Sciatic nerve (tissue), 2 donors: ENCODE data around the gene SYT15. TPM values are rescaled to one million over a fixed set of nuclear protein-coding genes. Genes with fewer than 3 reads are reported as not detected.

Experiments used
- ATAC-seq: fragments of 200-7000 bp; cut with Tn5 transposase; one replicate; pipeline ENCODE4 v1.9.1; 2020; ENCODE audit warnings: mild to moderate bottlenecking, moderate library complexity
- DNase-seq: peaks from one replicate; pipeline ENCODE4 v3.0.0-alpha.2; 2020; ENCODE audit warnings: low spot score
- intact Hi-C: fragments of 100-400 bp; cut with DNase I; formaldehyde crosslinking; loops from one replicate; pipeline ENCODE4 v1.14.2; 2022
- total RNA-seq: library from RNA; stranded (reverse); fragmentation: NEBNext Ultra II Directional; extraction: Animal tissue kit (Norgen Biotek cat#: 25700); gene quantifications from one replicate; pipeline ENCODE4 v1.2.1, GENCODE V29; 2021
- donor health status: DM: no; HTN: no; CAD: no.
- donor health status: DM: no; HTN: no; CAD: no.

SYT15 gene
- total RNA-seq, 1 donor from 2014 or later, result 17.1 TPM

DNA sequence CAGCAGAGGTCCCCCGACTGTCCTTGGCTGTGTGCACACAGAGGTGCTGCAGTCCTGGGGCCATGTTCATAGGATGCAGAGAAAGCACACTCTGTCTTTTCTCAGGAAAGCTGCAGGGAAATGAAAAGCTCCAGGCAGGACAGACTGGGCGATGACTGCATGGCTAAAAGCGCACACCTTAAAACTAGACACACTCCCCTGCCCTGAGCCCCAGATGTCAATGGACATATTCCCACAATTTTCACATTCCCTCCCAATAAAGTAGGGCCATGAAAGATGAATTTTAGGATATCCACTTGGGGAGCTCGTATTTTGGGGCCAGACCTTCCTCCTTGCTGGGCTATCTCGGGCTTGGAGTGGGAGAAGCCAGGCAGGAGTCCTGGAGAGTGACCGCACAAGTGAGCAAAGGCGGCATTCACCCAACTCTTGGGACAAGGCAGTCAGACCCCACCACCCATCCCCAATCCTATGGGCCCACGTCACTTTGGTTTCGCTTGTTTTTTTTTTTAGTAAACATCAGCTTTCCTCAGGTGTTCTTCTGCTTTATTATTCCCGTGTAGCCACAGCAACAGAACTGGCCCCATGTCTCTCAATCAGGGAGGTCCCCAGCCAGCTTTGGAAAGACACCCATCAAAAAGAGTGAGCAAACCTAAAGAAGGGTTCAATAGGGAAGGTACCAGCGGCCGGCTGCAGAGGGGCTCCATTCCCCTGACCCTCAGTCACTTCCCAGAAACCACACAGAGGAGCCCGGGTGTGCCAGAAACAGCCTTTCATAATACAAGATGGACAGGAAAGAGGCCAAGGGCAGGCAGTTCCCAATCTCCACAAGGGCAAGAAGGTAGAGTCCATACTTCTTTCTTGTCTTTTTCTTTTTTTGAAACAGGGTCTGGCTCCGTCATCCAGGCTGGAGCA is 35.2 kb upstream of the SYT15 start:
- intact Hi-C loops, result no loop called here
- DNase-seq, result peak; percentile 56
- no peak for ATAC-seq

- peak; percentile 57 for DNase-seq
- no peak for ATAC-seq
- intact Hi-C loops, result no loop called here
Observed at GRCh38 chr10:46544989-46545791, 33.7 kb upstream of the SYT15 start.

DNA sequence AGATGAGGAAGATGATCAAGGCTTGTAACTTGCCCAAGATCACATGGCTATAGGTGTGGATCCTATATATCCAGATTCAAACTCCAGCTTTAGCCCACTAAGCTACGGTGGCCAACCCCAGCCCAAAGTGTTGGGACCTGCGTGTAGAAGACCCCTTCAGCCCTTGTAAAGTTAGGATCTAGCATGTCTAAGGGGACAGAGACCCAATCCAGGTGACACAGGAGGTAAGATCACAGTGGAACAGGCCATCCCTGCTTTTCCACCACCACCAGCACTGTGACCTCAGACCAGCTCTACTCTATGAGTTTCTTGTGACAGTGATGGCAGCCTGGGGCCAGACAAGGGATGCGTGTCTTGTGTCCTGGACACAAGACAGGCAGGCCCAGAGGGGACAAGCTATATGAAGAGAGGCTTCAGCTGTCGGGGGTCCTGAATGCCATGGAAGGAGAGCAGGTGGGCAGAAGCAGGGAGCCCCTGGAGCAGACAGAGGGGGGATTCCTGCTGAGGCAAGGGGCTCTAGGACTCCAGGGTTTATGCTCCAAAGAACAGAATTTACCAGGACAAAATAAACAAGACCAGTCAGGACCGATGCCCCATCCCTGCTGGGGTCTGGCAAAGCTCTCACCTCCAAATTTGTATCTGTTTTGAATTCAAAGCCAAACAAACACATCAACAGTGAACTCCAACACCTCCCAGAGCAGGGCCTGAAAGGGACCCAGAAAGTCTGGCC is 32.9 kb upstream of the SYT15 start:
- ATAC-seq (no peak), DNase-seq (peak; percentile 57)
- intact Hi-C loops, result no loop called here

DNA sequence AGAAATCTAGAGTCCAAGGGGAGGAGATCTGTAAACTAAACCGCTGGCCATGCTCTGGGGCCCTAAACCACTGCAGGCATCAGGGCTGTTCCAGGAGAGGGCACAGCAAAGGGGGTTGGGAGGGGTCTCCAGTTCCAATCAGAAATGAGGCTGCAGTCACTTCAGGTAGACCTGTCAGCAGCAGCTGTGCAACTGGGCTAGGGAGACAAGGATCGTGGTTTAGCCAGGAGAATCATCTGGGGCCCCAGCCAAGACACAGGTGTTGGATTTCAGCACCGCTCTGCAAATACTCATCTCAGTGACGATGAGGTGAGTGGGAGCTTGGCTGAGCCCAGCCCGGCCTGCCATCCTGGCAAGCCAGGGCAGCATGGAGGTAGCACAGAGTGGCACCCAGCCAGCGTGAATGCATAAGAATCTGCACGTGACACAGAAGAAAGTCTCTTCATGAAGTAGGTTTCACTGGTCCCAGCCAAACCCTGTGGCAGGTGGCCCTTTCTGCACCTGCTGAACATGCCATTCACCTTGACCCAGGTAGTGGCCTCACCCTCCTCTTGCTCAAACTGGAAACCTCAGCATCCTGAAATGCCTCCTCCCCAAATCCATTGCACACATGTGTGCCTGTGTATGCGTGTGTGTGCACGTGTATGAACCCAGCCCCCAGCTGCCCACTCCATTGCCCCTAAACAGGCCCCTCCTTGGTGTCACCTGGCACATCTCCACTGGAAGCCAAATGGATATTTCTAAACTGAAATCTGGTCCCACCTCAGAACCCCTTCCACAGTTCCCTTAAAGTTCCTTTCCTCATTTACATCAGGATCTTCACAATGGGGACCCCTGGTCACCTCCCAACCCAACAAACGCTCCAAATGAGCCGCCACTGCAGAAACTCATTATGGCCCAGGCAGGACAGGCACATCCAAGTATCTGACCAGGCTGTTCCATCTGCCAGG is 32.1 kb upstream of the SYT15 start:
- ATAC-seq, result no peak
- DNase-seq, result peak; percentile 61

DNA sequence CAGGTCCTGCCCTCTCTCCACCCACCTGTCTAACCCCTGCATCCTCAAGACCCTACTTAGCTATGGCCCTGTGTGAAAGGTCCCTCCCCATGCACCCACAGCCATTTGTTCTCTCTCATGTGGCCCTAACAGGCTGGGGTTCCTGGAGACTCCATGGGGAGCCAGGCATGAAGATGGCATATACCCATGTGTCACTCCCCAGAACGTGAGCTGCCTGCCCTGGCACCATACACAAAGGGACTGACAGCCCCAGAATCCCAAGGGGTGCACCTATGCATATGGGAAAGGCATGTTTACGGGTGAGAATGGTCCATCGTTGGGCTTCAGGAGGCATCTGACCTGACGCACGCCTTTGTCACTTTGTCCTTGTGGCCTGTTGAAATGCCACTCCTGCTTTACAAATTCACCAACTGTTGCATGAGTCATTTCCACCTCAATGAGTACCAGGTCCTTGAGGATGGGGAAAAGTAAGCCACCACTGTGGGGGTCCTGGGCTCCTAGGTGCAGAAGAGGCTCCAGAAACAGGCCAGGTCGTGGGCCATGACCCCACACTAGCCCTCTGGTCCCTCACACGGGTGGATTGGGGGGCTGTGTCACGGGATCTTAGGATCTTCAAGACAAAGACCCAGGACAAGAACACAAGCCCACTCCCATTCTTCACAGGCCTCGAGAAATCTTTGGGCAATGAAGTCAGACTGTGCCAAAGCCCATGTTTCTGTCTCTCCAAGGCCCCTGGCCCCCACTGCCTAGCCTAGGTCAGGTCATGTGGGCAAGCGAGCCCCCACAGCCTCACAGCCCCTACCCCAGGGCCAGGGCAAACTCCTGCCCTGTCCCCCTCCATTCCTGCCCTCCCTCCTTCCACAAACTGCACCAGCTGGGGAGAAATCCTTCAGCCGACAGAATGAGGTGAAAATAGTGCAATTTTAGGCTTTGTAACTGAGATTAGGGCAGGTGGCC is 31.1 kb upstream of the SYT15 start:
- intact Hi-C loops, result no loop called here
- ATAC-seq (no peak), DNase-seq (peak; percentile 59)

More for the DNA sequence above, 32.1 kb upstream of the SYT15 start:
- intact Hi-C loops, result no loop called here

- peak; percentile 58 for DNase-seq
- intact Hi-C loops, result no loop called here
- no peak for ATAC-seq
Observed at GRCh38 chr10:46548498-46549090, 30.3 kb upstream of the SYT15 start.

- DNase-seq (peak; percentile 59), ATAC-seq (no peak)
- intact Hi-C loops, result no loop called here
Observed at GRCh38 chr10:46549171-46550075, 29.5 kb upstream of the SYT15 start.

DNA sequence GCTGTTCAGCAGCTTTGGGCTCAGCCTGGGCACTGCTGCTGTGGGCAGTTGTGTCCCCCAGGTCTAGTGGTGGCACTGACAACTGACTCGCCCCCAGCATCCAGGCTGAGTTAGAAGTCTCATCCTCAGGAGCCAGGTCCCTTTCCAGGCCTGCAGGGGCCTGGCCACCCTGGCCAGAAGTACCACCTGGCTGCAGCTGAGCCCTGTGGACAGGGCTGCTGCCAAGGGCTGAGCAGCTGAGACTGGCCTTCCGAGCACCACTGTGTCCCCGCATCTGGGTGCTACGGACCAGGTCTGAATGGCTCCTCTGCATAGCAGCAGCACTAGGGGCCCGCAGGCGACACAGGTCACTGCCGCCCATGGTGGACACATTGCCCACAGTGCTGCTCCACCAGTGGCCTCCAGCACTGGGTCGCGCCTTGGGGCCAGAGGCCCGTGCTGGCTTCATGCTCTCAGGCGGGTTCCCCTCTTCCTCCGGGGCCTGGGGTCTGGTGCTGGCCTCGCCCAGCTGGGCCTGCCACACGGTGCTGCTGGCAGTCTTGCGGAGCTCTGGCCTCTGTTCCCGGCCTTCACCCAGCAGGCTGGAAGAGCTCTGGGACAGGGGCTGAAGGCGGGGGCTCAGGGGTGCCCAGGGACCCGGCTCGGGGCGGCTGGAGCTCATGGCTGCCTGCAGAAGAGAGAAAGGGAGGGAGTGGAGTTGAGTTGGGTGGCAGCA is 28.7 kb upstream of the SYT15 start:
- intact Hi-C loops, result no loop called here
- ATAC-seq, result no peak
- DNase-seq, result peak; percentile 59

DNA sequence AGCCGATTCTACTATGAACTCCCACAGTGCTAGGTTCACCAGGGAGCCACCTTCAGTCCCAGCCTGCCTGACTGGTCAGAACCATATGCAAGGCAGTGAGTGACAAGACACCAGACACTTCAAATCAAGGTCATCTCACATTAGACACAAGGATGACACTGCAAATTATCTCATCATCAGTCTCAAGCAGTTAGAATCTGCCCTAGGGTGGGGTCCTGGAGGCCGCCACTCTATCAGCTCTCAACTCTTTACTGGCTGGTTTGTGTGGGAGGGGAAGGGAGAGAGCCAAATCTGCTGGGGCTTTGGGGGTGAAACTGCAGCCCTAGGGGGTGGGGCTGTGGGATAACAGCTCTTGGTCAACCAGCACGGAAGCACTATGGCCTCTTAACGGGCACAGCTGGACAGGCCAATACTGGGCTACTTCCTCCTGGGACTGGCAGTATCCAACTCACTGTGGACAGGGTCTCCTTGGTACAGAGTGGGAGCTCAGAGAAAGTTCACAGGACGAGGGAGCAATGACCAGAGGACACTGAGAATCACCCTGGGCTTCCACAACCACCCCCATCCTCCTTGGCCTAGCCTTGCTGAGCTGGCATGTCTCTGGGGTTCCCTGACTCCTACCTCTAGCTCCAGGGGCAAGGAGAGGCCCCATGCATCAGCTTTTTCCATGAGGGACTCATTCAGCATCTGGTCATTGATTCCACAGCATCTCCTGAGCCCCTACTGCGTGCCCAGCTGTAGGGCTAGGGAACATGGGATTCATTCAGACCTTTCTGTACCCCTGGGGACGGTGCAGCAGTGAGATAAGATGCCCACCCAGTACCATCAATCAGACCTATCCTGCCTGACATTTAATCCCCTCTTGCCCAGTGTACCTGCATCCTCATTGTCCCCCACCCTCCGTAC is 27.9 kb upstream of the SYT15 start:
- DNase-seq, result peak; percentile 53
- intact Hi-C loops, result no loop called here
- ATAC-seq, result no peak

GRCh38 chr10:46551701-46552525 is 27.0 kb upstream of the SYT15 start:
- intact Hi-C loops, result no loop called here
- ATAC-seq, result no peak
- peak; percentile 62 for DNase-seq

DNA sequence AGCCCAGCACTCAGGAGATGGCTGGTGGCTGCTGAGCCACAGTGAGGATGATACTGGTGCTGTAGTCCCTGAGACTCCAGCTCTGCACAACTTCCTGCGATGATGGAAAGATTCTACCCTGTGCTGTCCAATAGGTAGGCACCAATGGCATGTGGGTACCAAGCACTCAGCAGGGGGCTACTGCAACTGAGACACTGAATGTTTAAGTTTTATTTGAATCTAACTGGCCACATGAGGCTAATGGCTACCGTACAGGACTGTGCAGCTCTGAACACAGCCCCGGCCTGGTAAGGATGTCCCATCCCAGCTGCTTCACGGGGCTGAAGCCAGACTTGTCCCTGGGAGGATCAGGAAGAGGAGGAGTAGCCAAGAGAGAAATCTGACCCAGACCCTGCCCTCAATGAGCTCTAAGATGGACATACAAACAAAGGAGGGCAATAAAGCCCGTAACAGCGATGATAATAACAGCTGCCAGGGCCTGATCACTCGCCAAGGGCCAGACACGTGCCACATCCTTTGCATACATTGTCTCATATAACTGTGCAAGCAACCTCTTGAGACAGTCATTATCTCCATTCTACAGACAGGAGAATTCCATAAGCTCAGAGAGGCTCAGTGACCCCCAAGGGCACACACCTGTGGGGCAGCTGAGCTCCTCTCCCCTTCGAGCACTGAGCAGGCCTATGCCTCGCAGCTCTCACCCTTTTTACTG is 26.2 kb upstream of the SYT15 start:
- intact Hi-C loops, result no loop called here
- ATAC-seq, result no peak
- peak; percentile 55 for DNase-seq

DNA sequence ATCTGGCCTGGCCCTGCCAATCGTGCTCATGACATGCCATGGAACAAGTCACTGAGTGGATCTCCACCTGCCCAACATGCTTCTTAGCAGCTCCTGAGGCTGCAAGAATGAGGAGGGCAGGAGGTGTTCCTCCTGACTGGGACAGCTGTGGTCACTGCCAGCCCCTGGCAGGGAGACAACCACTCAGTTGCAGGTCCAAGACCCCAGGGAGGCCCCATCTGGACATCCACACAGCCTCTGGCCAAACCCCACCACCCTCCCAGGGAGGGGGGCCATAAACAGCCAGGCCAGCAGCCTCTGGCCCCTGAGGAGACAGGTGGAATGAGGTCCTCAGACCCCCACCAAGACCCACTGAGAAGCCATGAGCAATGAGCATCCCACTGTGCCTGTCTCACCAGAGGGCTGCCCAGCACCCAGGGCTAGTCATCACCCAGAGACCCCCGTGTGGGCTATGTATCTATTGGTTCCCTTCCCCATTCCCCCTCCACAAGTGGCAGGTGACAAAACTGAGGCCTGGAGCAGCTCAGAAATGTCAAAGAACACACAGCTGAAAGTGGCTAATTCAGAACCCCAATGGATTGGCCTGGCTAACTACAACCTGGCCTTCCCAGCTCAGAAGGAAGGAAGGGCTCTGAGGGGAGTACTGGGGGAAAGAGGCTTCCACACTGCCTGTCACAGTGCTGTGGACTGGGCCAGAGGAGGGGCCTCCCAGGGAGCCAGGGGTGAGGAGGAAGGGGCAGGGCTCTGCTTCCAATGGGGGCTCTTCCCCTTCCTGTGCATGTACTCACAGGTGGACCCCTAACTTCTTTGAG is 25.5 kb upstream of the SYT15 start:
- ATAC-seq (no peak), DNase-seq (peak; percentile 62)
- intact Hi-C loops, result no loop called here
